Tibial nerve (tissue), 3 donors: ENCODE measurements around the gene ZW10.

ENCODE experiments used
- POLR2A ChIP-seq, 2 donors: fragments of 450-650 bp; IDR thresholded peaks; one replicate each; pipeline ENCODE4 v1.6.1; 2017; ENCODE audit warnings: antibody characterized with exemption in 2 of 2, mild to moderate bottlenecking in 2 of 2, moderate library complexity in 2 of 2
- TF ChIP-seq, protein P1 (sequence below), 5 experiments: fragments of 200-600 bp in 3 of 5; fragments of 450-650 bp in 2 of 5; sonication (generic) in 3 of 5; IDR thresholded peaks; one replicate each; pipeline ENCODE4 v1.5.1; 2016 to 2019; ENCODE audit warnings: antibody characterized with exemption in 5 of 5, mild to moderate bottlenecking in 3 of 5, moderate library complexity in 2 of 5

DNA sequence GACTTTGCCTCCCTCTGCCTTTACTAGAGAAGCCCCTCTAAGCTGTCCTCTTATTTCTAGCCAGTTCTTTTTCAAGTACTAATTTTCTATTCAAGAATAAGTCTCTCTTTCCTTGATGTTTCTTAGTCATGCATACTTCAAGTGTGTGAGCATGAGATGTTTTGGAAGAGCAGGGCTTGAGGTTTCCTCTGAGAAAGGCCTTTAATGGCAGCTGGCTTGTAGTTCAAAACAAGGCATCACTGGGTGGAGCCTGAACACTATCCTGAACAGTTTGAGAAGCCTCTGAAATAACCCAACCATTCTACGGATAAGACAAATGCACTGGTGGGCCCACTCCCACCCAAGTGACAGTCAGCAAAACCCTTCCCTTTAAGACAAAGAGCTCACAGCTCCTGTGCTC is 43.7 kb upstream of the ZW10 start:
- TF ChIP-seq, protein P1, sequence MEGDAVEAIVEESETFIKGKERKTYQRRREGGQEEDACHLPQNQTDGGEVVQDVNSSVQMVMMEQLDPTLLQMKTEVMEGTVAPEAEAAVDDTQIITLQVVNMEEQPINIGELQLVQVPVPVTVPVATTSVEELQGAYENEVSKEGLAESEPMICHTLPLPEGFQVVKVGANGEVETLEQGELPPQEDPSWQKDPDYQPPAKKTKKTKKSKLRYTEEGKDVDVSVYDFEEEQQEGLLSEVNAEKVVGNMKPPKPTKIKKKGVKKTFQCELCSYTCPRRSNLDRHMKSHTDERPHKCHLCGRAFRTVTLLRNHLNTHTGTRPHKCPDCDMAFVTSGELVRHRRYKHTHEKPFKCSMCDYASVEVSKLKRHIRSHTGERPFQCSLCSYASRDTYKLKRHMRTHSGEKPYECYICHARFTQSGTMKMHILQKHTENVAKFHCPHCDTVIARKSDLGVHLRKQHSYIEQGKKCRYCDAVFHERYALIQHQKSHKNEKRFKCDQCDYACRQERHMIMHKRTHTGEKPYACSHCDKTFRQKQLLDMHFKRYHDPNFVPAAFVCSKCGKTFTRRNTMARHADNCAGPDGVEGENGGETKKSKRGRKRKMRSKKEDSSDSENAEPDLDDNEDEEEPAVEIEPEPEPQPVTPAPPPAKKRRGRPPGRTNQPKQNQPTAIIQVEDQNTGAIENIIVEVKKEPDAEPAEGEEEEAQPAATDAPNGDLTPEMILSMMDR (IDR thresholded peaks at IDR 0.05), result no peak
- no peak for TF ChIP-seq POLR2A (IDR thresholded peaks at IDR 0.05)
